Measurements from ENCODE around the gene KCNQ1.

The KCNQ1 gene

GRCh38 chr11:2562890-2563212 lies 118.0 kb downstream of the KCNQ1 start:
- no peak overlapping the region for H3K4me3 ChIP-seq (ENCODE audit: low read depth, low read length)
- TF ChIP-seq CTCF (IDR thresholded peaks at IDR 0.05; ENCODE audit: borderline replicate concordance, insufficient read depth, low read depth, low read length), result no peak

GRCh38 chr11:2563213-2564007 lies 118.6 kb downstream of the KCNQ1 start:
- TF ChIP-seq CTCF (IDR thresholded peaks at IDR 0.05; ENCODE audit: borderline replicate concordance, insufficient read depth, low read depth, low read length), result no peak

GRCh38 chr11:2564008-2564530 lies 119.3 kb downstream of the KCNQ1 start:
- no peak for TF ChIP-seq CTCF (IDR thresholded peaks at IDR 0.05; ENCODE audit: borderline replicate concordance, insufficient read depth, low read depth, low read length)
- no peak overlapping the region for H3K4me3 ChIP-seq (ENCODE audit: low read depth, low read length)

More at GRCh38 chr11:2563213-2564007, 118.6 kb downstream of the KCNQ1 start:
- no peak overlapping the region for H3K4me3 ChIP-seq (ENCODE audit: low read depth, low read length)

GRCh38 chr11:2564588-2565425 lies 120.0 kb downstream of the KCNQ1 start:
- no peak overlapping the region for H3K4me3 ChIP-seq (ENCODE audit: low read depth, low read length)
- no peak for TF ChIP-seq CTCF (IDR thresholded peaks at IDR 0.05; ENCODE audit: borderline replicate concordance, insufficient read depth, low read depth, low read length)

GRCh38 chr11:2565447-2566222 lies 120.8 kb downstream of the KCNQ1 start:
- H3K4me3 ChIP-seq (ENCODE audit: low read depth, low read length), result no peak overlapping the region
- no peak for TF ChIP-seq CTCF (IDR thresholded peaks at IDR 0.05; ENCODE audit: borderline replicate concordance, insufficient read depth, low read depth, low read length)

GRCh38 chr11:2566223-2567025 lies 121.6 kb downstream of the KCNQ1 start:
- H3K4me3 ChIP-seq (ENCODE audit: low read depth, low read length), result no peak overlapping the region
- TF ChIP-seq CTCF (IDR thresholded peaks at IDR 0.05; ENCODE audit: borderline replicate concordance, insufficient read depth, low read depth, low read length), result no peak

Measured in GM12875 (cell line).